Astrocyte (in vitro differentiated cells and primary cell): ENCODE data around the gene COL23A1. TPM values are rescaled to one million over a fixed set of nuclear protein-coding genes. Genes with fewer than 3 reads are reported as not detected.
"Not testable (repeated sequence)": the region's sequence is repeated elsewhere in the genome, so short reads cannot be mapped to it uniquely, and the experiment has no call there.

Source experiments
- DNase-seq: peaks from one replicate; pipeline ENCODE4 v3.0.0-alpha.2; 2010; ENCODE audit warnings: low read depth
- FAIRE-seq: peaks from 2 replicates; lab custom pipeline; 2011; peaks lifted over from hg19 to GRCh38; lab: Jason Lieb, UNC
- H2AFZ ChIP-seq: 2 replicates; pipeline ENCODE4 v1.6.0; 2012; ENCODE audit warnings: low read depth, low read length, inconsistent platforms
- H3K27ac ChIP-seq: 2 replicates; pipeline ENCODE4 v1.5.1; 2011; ENCODE audit warnings: low read depth, low read length, inconsistent platforms
- H3K27me3 ChIP-seq: 2 replicates; pipeline ENCODE4 v1.6.0; 2011; ENCODE audit warnings: low read length, inconsistent platforms; ENCODE audit not compliant: insufficient read depth
- H3K36me3 ChIP-seq: 2 replicates; pipeline ENCODE4 v1.5.1; 2011; ENCODE audit warnings: low read length, inconsistent platforms; ENCODE audit not compliant: insufficient read depth
- H3K4me1 ChIP-seq: 2 replicates; pipeline ENCODE4 v1.5.1; 2011; ENCODE audit warnings: low read length, inconsistent platforms; ENCODE audit not compliant: insufficient read depth
- H3K4me2 ChIP-seq: 2 replicates; pipeline ENCODE4 v1.6.0; 2012; ENCODE audit warnings: low read length, inconsistent platforms
- H3K4me3 ChIP-seq: 2 replicates; pipeline ENCODE4 v1.5.1; 2011; ENCODE audit warnings: low read depth, mild to moderate bottlenecking, low read length, inconsistent platforms; ENCODE audit not compliant: insufficient read depth
- H3K79me2 ChIP-seq: 2 replicates; pipeline ENCODE4 v1.6.0; 2012; ENCODE audit warnings: mild to moderate bottlenecking, low read length, inconsistent platforms; ENCODE audit not compliant: insufficient read depth
- H3K9ac ChIP-seq: 2 replicates; pipeline ENCODE4 v1.6.0; 2012; ENCODE audit warnings: mild to moderate bottlenecking, low read length, inconsistent platforms
- H3K9me3 ChIP-seq: 2 replicates; pipeline ENCODE4 v1.5.1; 2012; ENCODE audit warnings: low read depth, mild to moderate bottlenecking, low read length, inconsistent platforms; ENCODE audit not compliant: insufficient read depth
- H4K20me1 ChIP-seq: 2 replicates; pipeline ENCODE4 v1.6.0; 2012; ENCODE audit warnings: low read length, inconsistent platforms; ENCODE audit not compliant: insufficient read depth
- H3K27ac Mint-ChIP-seq: one replicate; pipeline ENCODE4 v1.8.0; 2021; ENCODE audit warnings: mild to moderate bottlenecking, mixed read lengths; ENCODE audit not compliant: unreplicated experiment
- H3K27me3 Mint-ChIP-seq: one replicate; pipeline ENCODE4 v1.8.0; 2021; ENCODE audit warnings: low read depth, mixed read lengths; ENCODE audit not compliant: unreplicated experiment
- H3K36me3 Mint-ChIP-seq: one replicate; pipeline ENCODE4 v1.8.0; 2021; ENCODE audit warnings: low read depth, mixed read lengths; ENCODE audit not compliant: unreplicated experiment
- H3K4me1 Mint-ChIP-seq: one replicate; pipeline ENCODE4 v1.8.0; 2021; ENCODE audit warnings: low read depth, mixed read lengths; ENCODE audit not compliant: unreplicated experiment
- H3K4me3 Mint-ChIP-seq: one replicate; pipeline ENCODE4 v1.8.0; 2021; ENCODE audit warnings: mild to moderate bottlenecking, moderate library complexity, mixed read lengths; ENCODE audit not compliant: unreplicated experiment
- H3K9me3 Mint-ChIP-seq: one replicate; pipeline ENCODE4 v1.8.0; 2021; ENCODE audit warnings: mild to moderate bottlenecking, mixed read lengths; ENCODE audit not compliant: unreplicated experiment
- CTCF ChIP-seq: IDR thresholded peaks from 2 replicates; pipeline ENCODE4 v1.5.1; 2011; ENCODE audit warnings: low read depth, mild to moderate bottlenecking, inconsistent platforms, low read length, moderate library complexity; ENCODE audit not compliant: insufficient read depth
- EZH2 ChIP-seq: IDR thresholded peaks from 2 replicates; pipeline ENCODE4 v1.6.1; 2012; ENCODE audit warnings: mild to moderate bottlenecking, low read length, inconsistent platforms; ENCODE audit not compliant: insufficient read depth
- total RNA-seq: library from RNA; stranded (reverse); gene quantifications from 2 replicates; pipeline ENCODE4 v1.2.1, GENCODE V29; 2021

The COL23A1 gene
- total RNA-seq, 1 donor from 2014 or later = 0.16 TPM

- TF ChIP-seq EZH2 (no peak), CTCF (no peak)
- peaks cover 37% of the 10 kb centered on the region for H3K36me3 Mint-ChIP-seq
- Histone ChIP-seq H3K4me3 (peak overlapping the region; percentile 83), H3K9me3 (peaks cover 8% of the 10 kb centered on the region), H3K4me2 (peak overlapping the region; percentile 97), H3K4me1 (peaks cover 26% of the 10 kb centered on the region), H3K9ac (peak overlapping the region; percentile 86), H3K27ac (no peak overlapping the region), H2AFZ (no peak overlapping the region), H4K20me1 (peaks cover 41% of the 10 kb centered on the region), H3K36me3 (peaks cover 15% of the 10 kb centered on the region), H3K27me3 (no peaks in the 10 kb centered on the region), H3K79me2 (peaks cover 40% of the 10 kb centered on the region)
- H3K4me3 Mint-ChIP-seq = peak overlapping the region; percentile 80
- peaks cover 18% of the 10 kb centered on the region for H3K4me1 Mint-ChIP-seq
- H3K9me3 Mint-ChIP-seq = peaks cover 11% of the 10 kb centered on the region
- peak overlapping the region; percentile 43 for H3K27ac Mint-ChIP-seq
- FAIRE-seq = no peak
- DNase-seq = peak; percentile 24
- no peaks in the 10 kb centered on the region for H3K27me3 Mint-ChIP-seq
Observed at GRCh38 chr5:178230879-178231538, 359.2 kb downstream of the COL23A1 start.

GRCh38 chr5:178229861-178230260, 360.3 kb downstream of the COL23A1 start:
- Histone ChIP-seq H4K20me1 (peaks cover 51% of the 10 kb centered on the region), H3K27me3 (no peaks in the 10 kb centered on the region), H3K4me1 (peaks cover 26% of the 10 kb centered on the region), H3K36me3 (peaks cover 20% of the 10 kb centered on the region), H3K9ac (no peak overlapping the region), H3K9me3 (peaks cover 8% of the 10 kb centered on the region), H3K27ac (no peak overlapping the region), H3K79me2 (peaks cover 43% of the 10 kb centered on the region), H3K4me2 (peak overlapping the region; percentile 97), H3K4me3 (no peak overlapping the region), H2AFZ (no peak overlapping the region)
- TF ChIP-seq CTCF = no peak
- Mint-ChIP-seq H3K4me1 (peaks cover 18% of the 10 kb centered on the region), H3K27ac (no peak overlapping the region), H3K36me3 (peaks cover 41% of the 10 kb centered on the region), H3K27me3 (no peaks in the 10 kb centered on the region), H3K9me3 (peaks cover 15% of the 10 kb centered on the region), H3K4me3 (peak overlapping the region; percentile 45)
- FAIRE-seq = no peak
- DNase-seq = no peak

- peaks cover 41% of the 10 kb centered on the region for H3K36me3 Mint-ChIP-seq
- Histone ChIP-seq H4K20me1 (peaks cover 57% of the 10 kb centered on the region), H3K79me2 (peaks cover 44% of the 10 kb centered on the region), H3K36me3 (peaks cover 21% of the 10 kb centered on the region), H3K4me1 (peaks cover 26% of the 10 kb centered on the region)
- H3K9ac ChIP-seq, H3K27me3 ChIP-seq, H3K27ac Mint-ChIP-seq, H3K9me3 ChIP-seq, H3K27me3 Mint-ChIP-seq, H2AFZ ChIP-seq, FAIRE-seq, H3K4me3 ChIP-seq, H3K27ac ChIP-seq, H3K4me3 Mint-ChIP-seq, H3K4me2 ChIP-seq, DNase-seq: not testable (repeated sequence)
- H3K9me3 Mint-ChIP-seq = peaks cover 15% of the 10 kb centered on the region
- peaks cover 18% of the 10 kb centered on the region for H3K4me1 Mint-ChIP-seq
Observed at GRCh38 chr5:178229111-178229510, 361.1 kb downstream of the COL23A1 start.
